ENCODE data around the gene TUBGCP6. TPM values are rescaled to one million over a fixed set of nuclear protein-coding genes. Genes with fewer than 3 reads are reported as not detected.
A peak's percentile ranks its signal among the peaks of the same experiment; 100 is the strongest.

The TUBGCP6 gene
- total RNA-seq, 1 donor from 2014 or later: 45.4 TPM

- TF ChIP-seq POLR2AphosphoS5 (IDR thresholded peaks at IDR 0.05; ENCODE audit: insufficient read depth in 1 of 2, low read depth in 1 of 2) (peak in 1 of 2 donors; percentile 30), CTCF (IDR thresholded peaks at IDR 0.05) (no peak)
- no peaks in the 10 kb centered on the region for H3K36me3 ChIP-seq
- H3K27ac ChIP-seq: peak overlapping the region; percentile 44
- H3K4me3 ChIP-seq: peak overlapping the region; percentile 49 to 70
- no peak for DNase-seq (ENCODE audit: extremely low spot score in 2 of 2)
- no peaks in the 10 kb centered on the region for H3K9me3 ChIP-seq
- peaks cover 23% of the 10 kb centered on the region for H3K4me1 ChIP-seq
- H3K27me3 ChIP-seq: no peaks in the 10 kb centered on the region
- intact Hi-C loops (cut with DNase I): loop anchor here (10.0 kb wide), 1 partner anchor 264 kb away; the partner anchor contains the start of gene SCO2
These were observed 16.2 kb upstream of the TUBGCP6 start for GRCh38 chr22:50260801-50261614.

GRCh38 chr22:50260434-50260800, 15.6 kb upstream of the TUBGCP6 start:
- no peak for DNase-seq (ENCODE audit: extremely low spot score in 2 of 2)
- H3K4me3 ChIP-seq: peak overlapping the region; percentile 49 to 70
- H3K36me3 ChIP-seq: no peaks in the 10 kb centered on the region
- no peaks in the 10 kb centered on the region for H3K27me3 ChIP-seq
- H3K27ac ChIP-seq: peak overlapping the region; percentile 44
- peaks cover 23% of the 10 kb centered on the region for H3K4me1 ChIP-seq
- intact Hi-C loops (cut with DNase I): loop anchor here (10.0 kb wide), 1 partner anchor 264 kb away; the partner anchor contains the start of gene SCO2
- H3K9me3 ChIP-seq: no peaks in the 10 kb centered on the region
- no peak for TF ChIP-seq CTCF (IDR thresholded peaks at IDR 0.05)
- no peak for TF ChIP-seq POLR2A (IDR thresholded peaks at IDR 0.05)
- no peak for TF ChIP-seq POLR2AphosphoS5 (IDR thresholded peaks at IDR 0.05; ENCODE audit: insufficient read depth in 1 of 2, low read depth in 1 of 2)

DNA sequence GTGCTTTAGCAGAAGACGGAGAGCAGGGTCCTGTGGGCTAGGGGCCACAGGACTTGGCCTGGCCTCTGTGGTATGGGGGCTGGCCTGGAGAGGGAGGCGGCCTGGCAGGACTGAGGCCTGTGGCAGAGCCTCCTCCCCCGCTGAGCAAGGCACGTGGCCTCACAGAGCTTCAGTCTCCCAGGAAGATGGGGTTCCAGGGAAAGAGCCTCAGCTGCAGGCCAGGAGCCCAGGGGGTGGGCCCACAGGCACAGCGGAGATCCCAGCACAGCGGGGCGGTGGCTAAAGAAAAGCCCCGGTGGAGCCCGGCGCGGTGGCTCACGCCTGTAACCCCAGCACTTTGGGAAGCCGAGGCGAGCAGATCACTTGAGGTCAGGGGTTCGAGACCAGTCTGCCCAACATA, 14.5 kb upstream of the TUBGCP6 start:
- no peaks in the 10 kb centered on the region for H3K27me3 ChIP-seq

GRCh38 chr22:50258361-50259292, 13.8 kb upstream of the TUBGCP6 start:
- Histone ChIP-seq H3K4me1 (peaks cover 23% of the 10 kb centered on the region), H3K27me3 (no peaks in the 10 kb centered on the region), H3K27ac (no peak overlapping the region), H3K4me3 (no peak overlapping the region), H3K9me3 (no peaks in the 10 kb centered on the region), H3K36me3 (no peaks in the 10 kb centered on the region)
- DNase-seq (ENCODE audit: extremely low spot score in 2 of 2): no peak
- TF ChIP-seq POLR2AphosphoS5 (IDR thresholded peaks at IDR 0.05; ENCODE audit: insufficient read depth in 1 of 2, low read depth in 1 of 2) (no peak), POLR2A (IDR thresholded peaks at IDR 0.05) (no peak), CTCF (IDR thresholded peaks at IDR 0.05) (no peak)
- intact Hi-C loops (cut with DNase I): no loop called here

More for the DNA sequence above, 14.5 kb upstream of the TUBGCP6 start:
- no peaks in the 10 kb centered on the region for H3K36me3 ChIP-seq
- H3K4me1 ChIP-seq: peaks cover 23% of the 10 kb centered on the region
- intact Hi-C loops (cut with DNase I): no loop called here
- TF ChIP-seq POLR2AphosphoS5 (IDR thresholded peaks at IDR 0.05; ENCODE audit: insufficient read depth in 1 of 2, low read depth in 1 of 2) (no peak), POLR2A (IDR thresholded peaks at IDR 0.05) (no peak), CTCF (IDR thresholded peaks at IDR 0.05) (no peak)
- H3K4me3 ChIP-seq: no peak overlapping the region
- H3K9me3 ChIP-seq: no peaks in the 10 kb centered on the region
- no peak overlapping the region for H3K27ac ChIP-seq
- no peak for DNase-seq (ENCODE audit: extremely low spot score in 2 of 2)
